H1 (cell line): Measurements from ENCODE around the gene SARS2. TPM values are rescaled to one million over a fixed set of nuclear protein-coding genes. Genes with fewer than 3 reads are reported as not detected.

Experiments
- CTCF ChIA-PET: fragments of 300-600 bp; sonication (Branson Sonifier 250); formaldehyde crosslinking; loops from one replicate; lab custom pipeline; 2021; ENCODE audit not compliant: partially characterized antibody; lab: Charles Lee
- POLR2A ChIA-PET: fragments of 300-600 bp; sonication (Branson Sonifier 250); formaldehyde crosslinking; loops from one replicate; lab custom pipeline; 2021; ENCODE audit warnings: inconsistent platforms; ENCODE audit not compliant: partially characterized antibody; lab: Charles Lee
- DNase-seq, 2 experiments: peaks; one replicate each; pipeline versions ENCODE4 v3.0.0 to v3.0.0-alpha.2; 2010 to 2022; ENCODE audit warnings: low spot score in 2 of 2, low read depth in 1 of 2, mixed read lengths in 1 of 2
- FAIRE-seq: peaks from 2 replicates; lab custom pipeline; 2011; peaks lifted over from hg19 to GRCh38; lab: Jason Lieb, UNC
- H2AFZ ChIP-seq: 2 replicates; pipeline ENCODE4 v1.8.1; 2012; ENCODE audit warnings: low read length, inconsistent platforms
- H2AK5ac ChIP-seq: 2 replicates; pipeline ENCODE4 v1.6.1; 2013; ENCODE audit warnings: low read depth, low read length
- H2BK120ac ChIP-seq: replicated peaks from 2 replicates; pipeline ENCODE3; 2013; ENCODE audit warnings: low read depth, low read length, inconsistent platforms
- H2BK12ac ChIP-seq: 2 replicates; pipeline ENCODE4 v1.6.1; 2013; ENCODE audit warnings: low read depth, low read length
- H2BK15ac ChIP-seq: 2 replicates; pipeline ENCODE4 v1.6.1; 2013; ENCODE audit warnings: low read length
- H2BK20ac ChIP-seq: 2 replicates; pipeline ENCODE4 v1.6.1; 2013; ENCODE audit warnings: low read length
- H2BK5ac ChIP-seq: 2 replicates; pipeline ENCODE4 v1.6.1; 2013; ENCODE audit warnings: low read depth, low read length
- H3K14ac ChIP-seq: 2 replicates; pipeline ENCODE4 v1.6.1; 2013; ENCODE audit warnings: inconsistent platforms; ENCODE audit not compliant: insufficient read length
- H3K18ac ChIP-seq: 2 replicates; pipeline ENCODE4 v1.6.1; 2013; ENCODE audit warnings: low read length; ENCODE audit errors: extremely low read depth
- H3K23ac ChIP-seq: 2 replicates; pipeline ENCODE4 v1.6.1; 2013; ENCODE audit warnings: inconsistent platforms; ENCODE audit not compliant: insufficient read length
- H3K23me2 ChIP-seq: 2 replicates; pipeline ENCODE4 v1.6.1; 2013; ENCODE audit warnings: low read depth, low read length
- H3K27ac ChIP-seq: 2 replicates; pipeline ENCODE4 v1.6.1; 2011; ENCODE audit warnings: low read depth, low read length, inconsistent platforms
- H3K27me3 ChIP-seq, 4 experiments: replicated peaks in 1 of 4; 1 replicate in 1 of 4; 2 replicates in 3 of 4; pipeline versions ENCODE4 v1.6.1 to v1.8.1; 2011 to 2013; ENCODE audit warnings: low read length in 3 of 4, mild to moderate bottlenecking in 3 of 4, inconsistent platforms in 2 of 4, mixed read lengths in 2 of 4, moderate library complexity in 1 of 4; ENCODE audit not compliant: control insufficient read depth in 3 of 4, insufficient read depth in 3 of 4; ENCODE audit errors: extremely low read depth in 1 of 4
- H3K36me3 ChIP-seq, 4 experiments: 2 replicates each; pipeline versions ENCODE4 v1.6.1 to v1.8.1; 2011 to 2013; ENCODE audit warnings: mild to moderate bottlenecking in 4 of 4, low read length in 3 of 4, moderate library complexity in 2 of 4, control low read depth in 1 of 4, inconsistent platforms in 1 of 4; ENCODE audit not compliant: insufficient read depth in 4 of 4, control insufficient read depth in 2 of 4
- H3K4ac ChIP-seq: replicated peaks from 2 replicates; pipeline ENCODE3; 2013; ENCODE audit warnings: low read length, low read depth, mixed read lengths, inconsistent platforms; ENCODE audit not compliant: insufficient read length
- H3K4me1 ChIP-seq, 4 experiments: replicated peaks in 1 of 4; 1 replicate in 1 of 4; 2 replicates in 3 of 4; pipeline versions ENCODE4 v1.6.1 to v1.8.1; 2011 to 2013; ENCODE audit warnings: low read length in 3 of 4, inconsistent platforms in 2 of 4, mixed read lengths in 1 of 4; ENCODE audit not compliant: insufficient read depth in 4 of 4, control insufficient read depth in 3 of 4
- H3K4me2 ChIP-seq, 2 experiments: 2 replicates each; pipeline versions ENCODE4 v1.6.1 to v1.8.1; 2011 to 2013; ENCODE audit warnings: low read depth in 2 of 2, low read length in 2 of 2, control low read depth in 1 of 2, inconsistent platforms in 1 of 2, mild to moderate bottlenecking in 1 of 2; ENCODE audit not compliant: insufficient read depth in 1 of 2
- H3K4me3 ChIP-seq, 4 experiments: fragments of 200-600, 300-600 bp in 1 of 4; sonication (generic), shearing (Covaris generic), sonication (Bioruptor Twin) in 1 of 4; 2 replicates each; pipeline versions ENCODE4 v1.5.1 to v1.8.1; 2011 to 2016; ENCODE audit warnings: low read length in 4 of 4, low read depth in 3 of 4, control low read depth in 2 of 4, inconsistent platforms in 2 of 4, mild to moderate bottlenecking in 2 of 4, mixed read lengths in 1 of 4, moderate library complexity in 1 of 4; ENCODE audit not compliant: insufficient read depth in 2 of 4; ENCODE audit errors: extremely low read depth in 1 of 4
- H3K56ac ChIP-seq: replicated peaks from 2 replicates; pipeline ENCODE3; 2013; ENCODE audit warnings: low read depth, mild to moderate bottlenecking, mixed read lengths, low read length, inconsistent platforms; ENCODE audit not compliant: insufficient read length
- H3K79me1 ChIP-seq: 2 replicates; pipeline ENCODE4 v1.6.1; 2013; ENCODE audit warnings: low read depth, low read length, control low read depth
- H3K79me2 ChIP-seq, 2 experiments: 2 replicates each; pipeline versions ENCODE4 v1.6.1 to v1.8.1; 2012 to 2013; ENCODE audit warnings: low read length in 2 of 2, mild to moderate bottlenecking in 2 of 2, inconsistent platforms in 1 of 2; ENCODE audit not compliant: insufficient read depth in 2 of 2, control insufficient read depth in 1 of 2
- H3K9ac ChIP-seq, 4 experiments: replicated peaks in 1 of 4; 1 replicate in 1 of 4; 2 replicates in 3 of 4; pipeline versions ENCODE4 v1.6.1 to v1.8.1; 2011 to 2013; ENCODE audit warnings: low read depth in 3 of 4, low read length in 3 of 4, control low read depth in 2 of 4, mild to moderate bottlenecking in 2 of 4, moderate library complexity in 2 of 4, inconsistent platforms in 1 of 4; ENCODE audit errors: extremely low read depth in 1 of 4
- H3K9me3 ChIP-seq, 2 experiments: 2 replicates each; pipeline versions ENCODE4 v1.6.1 to v1.8.1; 2012 to 2013; ENCODE audit warnings: mild to moderate bottlenecking in 2 of 2, moderate library complexity in 2 of 2, control low read depth in 1 of 2, inconsistent platforms in 1 of 2, low read depth in 1 of 2, low read length in 1 of 2, mixed read lengths in 1 of 2; ENCODE audit not compliant: insufficient read depth in 2 of 2
- H4K20me1 ChIP-seq, 2 experiments: replicated peaks in 1 of 2; 2 replicates each; pipeline versions ENCODE3 to v1.8.1; 2011 to 2013; ENCODE audit warnings: inconsistent platforms in 2 of 2, low read length in 2 of 2, mild to moderate bottlenecking in 1 of 2; ENCODE audit not compliant: insufficient read depth in 2 of 2, control insufficient read depth in 1 of 2
- H4K5ac ChIP-seq: 2 replicates; pipeline ENCODE4 v1.6.1; 2013; ENCODE audit warnings: low read length, low read depth, mixed read lengths, inconsistent platforms; ENCODE audit not compliant: insufficient read length
- H4K8ac ChIP-seq: 2 replicates; pipeline ENCODE4 v1.8.0; 2013; ENCODE audit warnings: mild to moderate bottlenecking, moderate library complexity, low read length, inconsistent platforms; ENCODE audit not compliant: insufficient read depth; ENCODE audit errors: extremely low read depth
- H4K91ac ChIP-seq: replicated peaks from 2 replicates; pipeline ENCODE3; 2013; ENCODE audit warnings: low read length, mixed read lengths, inconsistent platforms; ENCODE audit not compliant: insufficient read length
- CHD2 ChIP-seq: IDR thresholded peaks from 2 replicates; pipeline ENCODE4 v1.6.1; 2012; ENCODE audit warnings: low read length, improper control_type of control experiment
- KDM1A ChIP-seq: fragments of 200-600, 300-600 bp; sonication (generic); IDR thresholded peaks from 2 replicates; pipeline ENCODE4 v1.7.1; 2016; ENCODE audit warnings: mild to moderate bottlenecking, low read length, borderline replicate concordance
- WGBS, 2 experiments: shearing (Covaris generic) in 1 of 2; methylation state at CpG; one replicate each; pipeline versions ENCODE4 v1.1.6 to v1.1.7; 2013 to 2015; ENCODE audit warnings: low lambda C conversion rate in 2 of 2, mixed read lengths in 2 of 2, inconsistent platforms in 1 of 2, low coverage in 1 of 2, missing lambda C conversion rate in 1 of 2; ENCODE audit not compliant: insufficient replicate concordance in 2 of 2, insufficient coverage in 1 of 2, insufficient read length in 1 of 2; ENCODE audit errors: extremely low coverage in 1 of 2, missing lambda C conversion rate in 1 of 2; 5-methylcytosine and 5-hydroxymethylcytosine counted together
- polyA plus RNA-seq, 7 experiments: library from polyadenylated mRNA; depleted of rRNA in 3 of 7; stranded (reverse) in 5 of 7; unstranded in 2 of 7; fragments of >200 nt in 5 of 7; fragments of 200-250 nt in 2 of 7; gene quantifications; 1 replicate in 5 of 7; 2 replicates in 1 of 7; 4 replicates in 1 of 7; pipeline versions ENCODE4 v1.2.1 to v1.2.3, GENCODE V29; 2011 to 2013; ENCODE audit warnings: missing spikeins in 2 of 7, mixed read lengths in 2 of 7
- total RNA-seq: library from RNA; stranded (reverse); fragmentation: NEBNext Ultra II Directional; extraction: Animal tissue kit (Norgen Biotek cat#: 25700); gene quantifications from 2 replicates; pipeline ENCODE4 v1.2.1, GENCODE V29; 2021

The SARS2 gene
- total and polyA plus RNA-seq, 2 of the 8 experiments (the other 6 are each of a cell fraction or from before 2014, with no cell fraction given), result 68.0 to 102 TPM

DNA sequence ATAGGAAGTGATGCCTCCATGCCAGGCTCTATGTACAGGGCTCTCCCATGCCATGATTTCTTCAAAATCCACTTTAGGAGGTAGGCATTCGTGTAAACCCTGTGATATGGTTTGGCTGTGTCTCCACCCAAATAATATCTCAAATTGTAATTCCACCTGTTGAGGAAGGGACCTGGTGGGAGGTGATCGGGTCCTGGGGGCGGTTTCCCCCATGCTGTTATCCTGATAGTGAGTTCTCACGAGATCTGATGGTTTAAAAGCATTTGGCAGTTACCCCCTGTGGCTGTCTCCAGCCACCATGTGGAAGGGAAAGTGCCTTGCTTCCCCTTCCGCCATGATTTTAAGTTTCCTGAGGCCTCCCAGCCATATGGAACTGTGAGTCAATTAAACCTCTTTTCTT lies 8.1 kb downstream of the SARS2 start:
- Histone ChIP-seq H3K4me3 (no peak overlapping the region), H4K5ac (no peak overlapping the region), H3K9me3 (no peaks in the 10 kb centered on the region), H4K8ac (no peak overlapping the region), H3K4me2 (no peak overlapping the region), H3K4ac (no peak overlapping the region), H3K4me1 (no peaks in the 10 kb centered on the region), H3K9ac (no peak overlapping the region), H3K27me3 (no peaks in the 10 kb centered on the region), H3K23ac (no peak overlapping the region), H3K36me3 (peaks cover 10 to 44% (median 25%) of the 10 kb centered on the region in 4 experiments), H3K18ac (no peak overlapping the region), H2BK12ac (no peak overlapping the region), H3K79me2 (peaks cover 0 to 4% of the 10 kb centered on the region in 2 experiments; a peak in 2 of 4 replicates), H4K91ac (no peak overlapping the region), H3K27ac (no peak overlapping the region), H2AK5ac (no peak overlapping the region), H4K20me1 (peaks cover 0 to 11% of the 10 kb centered on the region in 2 experiments), H3K56ac (no peak overlapping the region), H2BK20ac (no peak overlapping the region), H2BK15ac (no peak overlapping the region), H2BK120ac (no peak overlapping the region), H2BK5ac (no peak overlapping the region), H3K23me2 (peaks cover 6% of the 10 kb centered on the region; the same call in 1 of the 2 replicates), H3K14ac (no peak overlapping the region), H2AFZ (no peak overlapping the region), H3K79me1 (peaks cover 3% of the 10 kb centered on the region)
- CTCF ChIA-PET, result no interaction called here
- 90% methylated on average over 5 of the region's 5 CpGs; no CpG with 5 or more reads in 1 of the 2 experiments for WGBS, 2 experiments
- DNase-seq (no peak), FAIRE-seq (no peak)
- TF ChIP-seq CHD2, result no peak
- TF ChIP-seq KDM1A, result no peak
- POLR2A ChIA-PET, result interaction anchor here (0.9 to 1.8 kb wide), 3 partner anchors 8 to 14 kb away, joined by 3 to 9 read pairs (median 7); partner anchors contain the start of genes CCER2, MRPS12 and SARS2
